NCI-H345 (cell line): Measurements from ENCODE around the gene LRRC3.

Experiments used
- DNase-seq: peaks from one replicate; lab custom pipeline; 2025; lab: John Stamatoyannopoulos, UW

LRRC3 gene

DNA sequence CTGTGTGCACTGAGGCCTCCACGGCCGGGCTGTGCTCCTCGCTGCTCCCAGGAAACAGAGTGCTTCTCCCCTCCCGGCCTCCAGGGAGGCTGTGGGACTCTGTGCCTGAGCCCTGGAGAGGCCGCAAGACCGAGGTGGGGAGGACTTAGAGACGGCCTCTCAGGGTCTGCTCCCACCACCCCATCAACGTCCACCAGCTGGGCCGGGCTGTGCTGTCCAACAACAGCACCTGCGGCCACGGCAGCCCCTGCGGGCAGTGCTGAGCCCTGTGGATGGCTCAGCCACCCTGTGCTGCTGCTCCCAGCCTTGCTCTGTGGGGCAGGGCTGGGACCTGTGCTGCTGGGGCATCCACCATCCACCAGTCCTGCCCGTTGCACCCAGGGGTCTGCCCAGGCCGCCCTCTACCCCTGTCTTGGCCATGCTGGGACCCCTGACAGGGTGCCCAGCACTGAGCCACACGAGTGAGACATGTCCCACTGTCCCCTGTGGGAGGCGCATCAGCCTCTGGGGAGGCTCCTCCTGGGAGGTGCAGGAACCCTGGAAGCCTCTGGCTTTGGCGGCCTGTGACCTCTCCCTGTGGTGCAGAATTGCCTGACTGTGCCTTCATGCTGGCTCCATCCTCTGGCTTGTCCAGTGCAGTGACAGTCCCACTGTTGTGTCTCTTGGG, 31.2 kb upstream of the LRRC3 start:
- DNase-seq = no peak

- no peak for DNase-seq
Measured at GRCh38 chr21:44424608-44425306, 30.6 kb upstream of the LRRC3 start.

- DNase-seq = peak; percentile 86
Measured at GRCh38 chr21:44425307-44425894, 29.9 kb upstream of the LRRC3 start.

DNA sequence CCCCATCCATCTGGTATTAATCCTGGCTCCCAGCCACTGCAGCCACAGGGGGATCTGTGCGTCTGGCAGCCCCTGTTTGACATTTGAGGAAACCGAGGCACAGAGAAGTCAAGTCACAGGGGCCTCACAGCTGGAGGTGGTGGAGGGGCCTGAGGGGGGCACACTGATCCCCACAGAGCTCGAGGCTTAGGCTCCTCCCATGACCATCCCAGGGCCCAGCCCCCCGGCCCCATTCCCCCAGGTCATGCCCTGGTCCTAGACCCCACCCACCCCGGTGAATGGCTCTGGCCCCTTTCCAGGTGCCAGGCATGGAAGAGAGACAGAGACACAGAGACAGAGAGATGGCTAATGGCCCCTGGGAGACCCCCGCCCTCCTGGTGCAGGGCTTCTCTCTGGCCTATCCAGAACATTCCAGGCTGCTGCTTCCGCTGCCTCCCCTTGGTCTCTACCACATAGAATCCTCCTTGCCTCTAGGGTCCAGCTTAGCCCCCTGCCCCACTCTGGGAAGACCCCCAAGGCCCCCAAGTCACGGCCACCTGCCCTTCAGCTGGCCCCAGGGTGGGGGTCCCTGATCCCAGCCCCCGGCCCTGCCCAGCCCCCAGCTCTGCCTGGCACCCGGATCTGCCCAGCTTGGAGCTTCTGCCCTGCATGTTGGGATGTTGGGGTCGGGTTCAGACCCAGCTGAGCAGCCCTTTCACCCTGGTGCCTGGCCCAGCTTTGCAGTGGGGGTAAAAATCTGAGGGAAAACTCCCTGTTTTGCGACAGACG, 29.2 kb upstream of the LRRC3 start:
- no peak for DNase-seq

GRCh38 chr21:44426663-44427191, 28.6 kb upstream of the LRRC3 start:
- no peak for DNase-seq

DNA sequence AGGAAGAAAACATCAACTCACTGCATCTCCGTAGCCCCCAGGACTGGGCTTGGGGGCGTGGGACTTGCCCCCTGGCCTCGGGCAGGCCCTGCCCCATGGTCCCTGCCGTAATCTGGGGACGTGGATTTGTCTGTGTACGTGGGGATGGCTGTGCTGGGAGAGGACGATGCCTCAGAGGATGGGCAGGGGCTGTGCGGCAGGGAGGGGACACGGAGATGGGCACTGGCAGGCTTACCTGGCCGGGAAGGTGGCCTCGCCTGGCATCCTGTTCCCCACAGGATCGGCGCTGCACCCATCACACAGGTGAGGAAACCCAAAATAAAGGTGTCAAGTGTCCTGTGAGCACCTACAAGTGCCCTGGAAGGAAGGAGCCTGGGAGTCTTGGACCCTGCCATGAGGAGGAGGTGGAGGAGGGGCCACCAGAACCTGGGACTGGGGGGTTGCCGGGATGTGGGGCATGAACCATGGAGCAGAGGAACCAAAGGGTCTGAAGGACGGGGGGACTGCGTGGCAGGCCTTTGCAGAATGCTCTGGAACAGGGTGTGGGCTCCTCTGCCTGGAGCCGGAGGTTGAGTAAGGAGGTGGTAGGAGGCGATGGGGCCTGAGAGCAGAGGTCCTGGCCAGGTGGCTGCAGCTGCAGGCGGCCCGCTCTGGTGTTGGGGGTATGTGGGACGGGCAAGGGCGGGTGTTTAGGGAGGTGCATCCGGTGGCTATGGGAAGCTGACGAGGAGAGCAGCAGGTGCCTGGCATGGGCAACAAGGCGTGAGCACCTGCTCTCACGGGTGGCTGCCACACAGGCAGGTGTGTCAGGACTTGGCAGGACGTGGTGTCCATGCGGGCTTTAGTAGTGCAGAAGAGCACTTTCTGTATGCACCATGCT, 27.8 kb upstream of the LRRC3 start:
- DNase-seq = peak; percentile 91

DNA sequence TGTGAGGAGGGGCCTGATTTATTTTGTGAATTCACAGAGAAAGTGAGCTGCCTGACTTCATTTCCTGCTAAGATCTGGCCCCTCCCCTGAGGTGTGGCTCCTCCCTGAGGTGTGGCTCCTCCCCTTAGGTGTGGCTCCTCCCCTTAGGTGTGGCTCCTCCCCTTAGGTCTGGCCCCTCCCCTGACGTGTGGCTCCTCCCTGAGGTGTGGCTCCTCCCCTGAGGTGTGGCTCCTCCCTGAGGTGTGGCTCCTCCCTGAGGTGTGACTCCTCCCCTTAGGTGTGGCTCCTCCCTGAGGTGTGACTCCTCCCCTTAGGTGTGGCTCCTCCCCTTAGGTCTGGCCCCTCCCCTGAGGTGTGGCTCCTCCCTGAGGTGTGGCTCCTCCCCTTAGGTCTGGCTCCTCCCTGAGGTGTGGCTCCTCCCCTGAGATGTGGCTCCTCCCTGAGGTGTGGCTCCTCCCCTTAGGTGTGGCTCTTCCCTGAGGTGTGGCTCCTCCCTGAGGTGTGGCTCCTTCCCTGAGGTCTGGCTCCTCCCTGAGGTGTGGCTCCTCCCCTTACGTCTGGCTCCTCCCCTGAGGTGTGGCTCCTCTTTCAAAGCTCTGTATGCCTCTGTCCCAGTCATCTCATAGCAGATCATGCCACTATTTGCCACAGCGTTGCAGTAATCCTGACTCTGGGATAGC, 26.9 kb upstream of the LRRC3 start:
- DNase-seq = peak; percentile 48

- DNase-seq = no peak
Measured at GRCh38 chr21:44429894-44430293, 25.4 kb upstream of the LRRC3 start.

- DNase-seq = no peak
Measured at GRCh38 chr21:44431300-44431699, 24.0 kb upstream of the LRRC3 start.

GRCh38 chr21:44432841-44433790, 22.2 kb upstream of the LRRC3 start:
- no peak for DNase-seq

- DNase-seq = no peak
Measured at GRCh38 chr21:44433791-44434567, 21.3 kb upstream of the LRRC3 start.

- no peak for DNase-seq
Measured at GRCh38 chr21:44434568-44434925, 20.8 kb upstream of the LRRC3 start.

- no peak for DNase-seq
Measured at GRCh38 chr21:44434936-44435635, 20.2 kb upstream of the LRRC3 start.

DNA sequence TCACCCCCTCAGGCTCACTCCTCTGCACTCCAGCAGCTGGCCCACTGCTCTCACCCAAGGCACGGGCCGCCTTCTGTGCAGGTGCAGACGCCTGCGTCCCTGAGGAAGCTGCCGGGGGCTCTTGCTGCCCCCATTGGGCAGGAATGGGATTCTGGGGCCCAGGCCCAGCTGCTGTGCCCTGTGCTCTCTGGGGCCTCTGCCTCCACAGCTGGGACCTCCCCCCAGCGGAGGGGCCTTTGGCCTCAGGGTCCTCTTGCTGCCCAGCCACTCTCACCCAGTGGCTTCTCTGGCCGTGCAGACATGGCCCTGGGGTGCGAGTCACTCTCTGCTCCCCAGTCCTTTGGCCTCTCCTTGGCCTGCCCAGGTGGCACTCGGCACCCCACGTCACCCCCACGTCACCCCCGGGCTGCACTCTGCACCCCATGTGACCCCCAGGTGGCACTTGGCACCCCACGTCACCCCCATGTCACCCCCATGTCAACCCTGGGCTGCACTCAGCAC, 19.1 kb upstream of the LRRC3 start:
- DNase-seq = no peak

- DNase-seq = no peak
Measured at GRCh38 chr21:44436958-44437357, 18.4 kb upstream of the LRRC3 start.

GRCh38 chr21:44437371-44437695, 18.0 kb upstream of the LRRC3 start:
- no peak for DNase-seq

DNA sequence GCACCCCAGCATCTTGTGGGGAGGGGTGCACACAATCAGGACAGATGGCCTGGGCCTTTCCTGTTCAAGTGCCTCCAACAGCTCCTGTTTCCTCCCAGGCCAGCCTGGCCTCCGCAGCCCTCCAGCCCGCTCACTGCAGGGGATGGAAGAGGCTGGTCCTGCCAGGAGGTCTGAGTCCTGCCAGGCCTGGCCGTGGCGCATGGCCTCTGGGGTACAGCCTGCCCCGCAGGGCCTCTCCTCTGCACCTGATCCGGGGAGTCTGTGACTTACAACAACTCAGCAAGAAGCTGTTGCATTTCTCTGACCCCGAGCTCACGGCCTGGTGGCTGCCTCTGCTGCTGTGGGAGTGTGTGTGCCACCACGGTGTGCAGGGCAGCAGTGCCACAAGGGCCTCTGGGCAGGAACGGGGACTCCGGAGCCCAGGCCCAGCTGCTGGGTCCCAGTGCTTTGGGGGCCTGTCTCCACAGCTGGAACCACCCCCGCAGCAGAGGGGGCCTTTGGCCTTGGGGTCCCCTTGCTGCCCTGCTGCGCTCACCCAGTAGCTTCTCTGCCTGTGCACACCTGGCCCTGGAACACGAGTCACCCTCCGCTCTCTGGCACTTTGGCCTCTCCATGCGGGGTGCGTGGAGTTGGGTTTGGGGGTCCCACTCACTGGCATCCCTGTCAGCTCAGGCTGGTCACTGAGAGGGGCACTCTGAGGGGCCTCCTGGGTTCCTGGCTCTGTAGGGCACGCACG, 17.4 kb upstream of the LRRC3 start:
- no peak for DNase-seq
